Caco-2 (cell line): ENCODE results near the gene FBXO2. TPM values are rescaled to one million over a fixed set of nuclear protein-coding genes. Genes with fewer than 3 reads are reported as not detected.

Experiments
- BruUV-seq: library from RNA; stranded (reverse); fragments of 400-500 nt; replicated peaks from 2 replicates; lab custom pipeline; 2021; lab: Mats Ljungman, UMichigan
- CTCF ChIA-PET: fragments of 300-600 bp; sonication (Branson Sonifier 250); formaldehyde crosslinking; loops from one replicate; lab custom pipeline; 2022; ENCODE audit warnings: antibody characterized with exemption; lab: Charles Lee
- POLR2A ChIA-PET: fragments of 300-600 bp; sonication (Branson Sonifier 250); formaldehyde crosslinking; loops from one replicate; lab custom pipeline; 2022; ENCODE audit warnings: antibody characterized with exemption; lab: Charles Lee
- DNase-seq, 2 experiments: peaks; one replicate each; pipeline versions ENCODE4 v3.0.0 to v3.0.0-alpha.2; 2020 to 2022
- H3K27me3 ChIP-seq: replicated peaks from 2 replicates; pipeline ENCODE4 v1.6.0; 2011; ENCODE audit warnings: low read length; ENCODE audit not compliant: control insufficient read depth, insufficient read depth
- H3K36me3 ChIP-seq: 2 replicates; pipeline ENCODE4 v1.5.1; 2011; ENCODE audit warnings: low read length; ENCODE audit not compliant: control insufficient read depth, insufficient read depth
- H3K4me1 ChIP-seq: fragments of 250-450 bp; sonication (Bioruptor Pico); 2 replicates; pipeline ENCODE4 v1.5.1; 2020; ENCODE audit warnings: mild to moderate bottlenecking
- H3K4me3 ChIP-seq: 2 replicates; pipeline ENCODE4 v1.5.1; 2011; ENCODE audit warnings: low read depth, mild to moderate bottlenecking, control low read depth, low read length
- H3K9me3 ChIP-seq: fragments of 250-450 bp; sonication (Bioruptor Pico); 2 replicates; pipeline ENCODE4 v1.5.1; 2020; ENCODE audit warnings: mild to moderate bottlenecking, moderate library complexity
- H3K27ac Mint-ChIP-seq: one replicate; pipeline ENCODE4 v1.8.0; 2022; ENCODE audit warnings: mixed read lengths; ENCODE audit not compliant: unreplicated experiment
- H3K27me3 Mint-ChIP-seq: one replicate; pipeline ENCODE4 v1.8.0; 2022; ENCODE audit warnings: mixed read lengths; ENCODE audit not compliant: insufficient read depth, unreplicated experiment
- H3K36me3 Mint-ChIP-seq: one replicate; pipeline ENCODE4 v1.8.0; 2022; ENCODE audit warnings: mild to moderate bottlenecking, mixed read lengths; ENCODE audit not compliant: insufficient read depth, unreplicated experiment
- H3K4me1 Mint-ChIP-seq: one replicate; pipeline ENCODE4 v1.8.0; 2022; ENCODE audit warnings: low read depth, mixed read lengths; ENCODE audit not compliant: unreplicated experiment
- H3K4me3 Mint-ChIP-seq: one replicate; pipeline ENCODE4 v1.8.0; 2022; ENCODE audit warnings: mild to moderate bottlenecking, moderate library complexity, mixed read lengths; ENCODE audit not compliant: unreplicated experiment
- H3K9me3 Mint-ChIP-seq: one replicate; pipeline ENCODE4 v1.8.0; 2022; ENCODE audit warnings: mixed read lengths; ENCODE audit not compliant: unreplicated experiment
- CTCF ChIP-seq, 2 experiments: fragments of 200-600 bp in 1 of 2; IDR thresholded peaks; 1 replicate in 1 of 2; 2 replicates in 1 of 2; pipeline versions ENCODE4 v1.5.1 to v1.8.0; 2011 to 2022; ENCODE audit warnings: antibody characterized with exemption in 1 of 2, control low read depth in 1 of 2, inconsistent platforms in 1 of 2, low read depth in 1 of 2, low read length in 1 of 2, mild to moderate bottlenecking in 1 of 2, moderate library complexity in 1 of 2; ENCODE audit not compliant: insufficient read depth in 1 of 2, severe bottlenecking in 1 of 2, unreplicated experiment in 1 of 2
- intact Hi-C: fragments of 100-400 bp; cut with micrococcal nuclease; formaldehyde crosslinking; loops from one replicate; pipeline ENCODE4 v1.10.0; 2022; ENCODE audit not compliant: unreplicated experiment
- total RNA-seq: library from RNA; stranded (reverse); gene quantifications from 2 replicates; pipeline ENCODE4 v1.2.3, GENCODE V29; 2022

Gene FBXO2
- total RNA-seq, 1 experiment from 2014 or later, result 78.5 TPM

GRCh38 chr1:11691302-11691914 lies 37.2 kb upstream of the FBXO2 start, which contains the start of gene DRAXIN:
DRAXIN (plus strand) TSS chr1:11691710; CDS start chr1:11706259, 14,549 bp downstream.
- Mint-ChIP-seq H3K4me1 (peaks cover 13% of the 10 kb centered on the region), H3K4me3 (peak within 1 kb of the TSS; percentile 80), H3K27me3 (peaks cover 25% of the 10 kb centered on the region), H3K9me3 (no peaks in the 10 kb centered on the region), H3K27ac (no peak within 1 kb of the TSS), H3K36me3 (no peaks in the 10 kb centered on the region)
- CTCF ChIA-PET, result interaction anchor here (1.0 to 1.8 kb wide), 2 partner anchors 27 to 38 kb away, joined by 3 to 7 read pairs; partner anchors contain the start of gene FBXO6
- intact Hi-C loops, result loop anchor here (2.0 kb wide), 1 partner anchor 27 kb away; the partner anchor contains the start of gene FBXO6
- POLR2A ChIA-PET, result no interaction called here
- H3K4me3 ChIP-seq, result peak within 1 kb of the TSS; percentile 42
- peaks cover 8% of the 10 kb centered on the region; the same call in 1 of the 2 replicates for H3K4me1 ChIP-seq
- TF ChIP-seq CTCF (IDR thresholded peaks at IDR 0.05; ENCODE audit: insufficient read depth in 1 of 2, low read depth in 1 of 2, low read length in 1 of 2, severe bottlenecking in 1 of 2, unreplicated experiment in 1 of 2), result no peak
- no peaks in the 10 kb centered on the region for H3K36me3 ChIP-seq
- no TSS peak for BruUV-seq
- H3K27me3 ChIP-seq, result no peaks in the 10 kb centered on the region; the same call in 1 of the 2 replicates
- DNase-seq, result peak in 1 of 2 experiments; percentile 27
- no peaks in the 10 kb centered on the region for H3K9me3 ChIP-seq

GRCh38 chr1:11690397-11691301 lies 36.4 kb upstream of the FBXO2 start:
- H3K9me3 ChIP-seq, result no peaks in the 10 kb centered on the region
- H3K4me1 Mint-ChIP-seq, result peaks cover 13% of the 10 kb centered on the region
- H3K27me3 Mint-ChIP-seq, result peaks cover 25% of the 10 kb centered on the region
- H3K4me1 ChIP-seq, result peaks cover 8% of the 10 kb centered on the region; the same call in 1 of the 2 replicates
- ChIA-PET POLR2A (interaction anchor here (0.5 kb wide), 1 partner anchor 38 kb away, joined by 7 read pairs; no protein-coding TSS in a partner anchor), CTCF (interaction anchor here (1.0 to 1.8 kb wide), 2 partner anchors 27 to 37 kb away, joined by 3 to 7 read pairs; partner anchors contain the start of gene FBXO6)
- no peak for TF ChIP-seq CTCF (IDR thresholded peaks at IDR 0.05; ENCODE audit: insufficient read depth in 1 of 2, low read depth in 1 of 2, low read length in 1 of 2, severe bottlenecking in 1 of 2, unreplicated experiment in 1 of 2)
- no peaks in the 10 kb centered on the region for H3K36me3 Mint-ChIP-seq
- BruUV-seq, result no TSS peak
- peak in 1 of 2 experiments; percentile 27 for DNase-seq
- intact Hi-C loops, result loop anchor here (2.0 kb wide), 1 partner anchor 26 kb away; the partner anchor contains the start of gene FBXO6
- peak overlapping the region; percentile 42 for H3K4me3 ChIP-seq
- H3K36me3 ChIP-seq, result no peaks in the 10 kb centered on the region
- peak overlapping the region; percentile 77 for H3K4me3 Mint-ChIP-seq
- H3K9me3 Mint-ChIP-seq, result no peaks in the 10 kb centered on the region
- H3K27ac Mint-ChIP-seq, result no peak overlapping the region
- no peaks in the 10 kb centered on the region; the same call in 1 of the 2 replicates for H3K27me3 ChIP-seq

GRCh38 chr1:11688506-11688905 lies 34.3 kb upstream of the FBXO2 start:
- no peak for DNase-seq
- ChIA-PET CTCF (no interaction called here), POLR2A (no interaction called here)
- no TSS peak for BruUV-seq
- Histone ChIP-seq H3K4me3 (no peak overlapping the region), H3K36me3 (no peaks in the 10 kb centered on the region), H3K27me3 (no peaks in the 10 kb centered on the region; the same call in 1 of the 2 replicates), H3K4me1 (peaks cover 8% of the 10 kb centered on the region; the same call in 1 of the 2 replicates), H3K9me3 (no peaks in the 10 kb centered on the region)
- H3K9me3 Mint-ChIP-seq, result no peaks in the 10 kb centered on the region
- intact Hi-C loops, result no loop called here
- peaks cover 20% of the 10 kb centered on the region for H3K27me3 Mint-ChIP-seq
- no peaks in the 10 kb centered on the region for H3K36me3 Mint-ChIP-seq
- no peak overlapping the region for H3K4me3 Mint-ChIP-seq
- peaks cover 13% of the 10 kb centered on the region for H3K4me1 Mint-ChIP-seq
- no peak for TF ChIP-seq CTCF (IDR thresholded peaks at IDR 0.05; ENCODE audit: insufficient read depth in 1 of 2, low read depth in 1 of 2, low read length in 1 of 2, severe bottlenecking in 1 of 2, unreplicated experiment in 1 of 2)
- no peak overlapping the region for H3K27ac Mint-ChIP-seq
